NCI-H345 treated with DMSO at 0.1 percent for 48 hours (cell line): ENCODE data around the gene NFXL1.

Source experiments
- DNase-seq: peaks from one replicate; lab custom pipeline; 2025; ENCODE audit not compliant: unreplicated experiment; lab: John Stamatoyannopoulos, UW

The NFXL1 gene

GRCh38 chr4:47835494-47835893 is 78.9 kb downstream of the NFXL1 start:
- no peak for DNase-seq

- peak; percentile 14 for DNase-seq
These were observed 83.2 kb downstream of the NFXL1 start for GRCh38 chr4:47831026-47831679.

GRCh38 chr4:47830265-47831025 is 83.9 kb downstream of the NFXL1 start:
- DNase-seq: no peak

- DNase-seq: no peak
These were observed 84.9 kb downstream of the NFXL1 start for GRCh38 chr4:47829438-47829837.

GRCh38 chr4:47827343-47828047 is 86.9 kb downstream of the NFXL1 start:
- no peak for DNase-seq

- DNase-seq: no peak
These were observed 89.5 kb downstream of the NFXL1 start for GRCh38 chr4:47824840-47825239.

GRCh38 chr4:47819178-47819577 is 95.2 kb downstream of the NFXL1 start:
- no peak for DNase-seq

GRCh38 chr4:47817275-47817674 is 97.1 kb downstream of the NFXL1 start:
- DNase-seq: no peak

- no peak for DNase-seq
These were observed 97.6 kb downstream of the NFXL1 start for GRCh38 chr4:47816748-47817147.

GRCh38 chr4:47814618-47815295 is 99.6 kb downstream of the NFXL1 start:
- DNase-seq: no peak

GRCh38 chr4:47809654-47810203 is 104.7 kb downstream of the NFXL1 start:
- no peak for DNase-seq

GRCh38 chr4:47804598-47804997 is 109.8 kb downstream of the NFXL1 start:
- no peak for DNase-seq

GRCh38 chr4:47801481-47802002 is 112.8 kb downstream of the NFXL1 start:
- no peak for DNase-seq

- no peak for DNase-seq
These were observed 116.2 kb downstream of the NFXL1 start for GRCh38 chr4:47798165-47798564.
